ENCODE data around the gene ABCG1. TPM values are rescaled to one million over a fixed set of nuclear protein-coding genes. Genes with fewer than 3 reads are reported as not detected.
A peak's percentile ranks its signal among the peaks of the same experiment; 100 is the strongest.

The ABCG1 gene
- total RNA-seq, 1 donor from 2014 or later: 1.3 TPM

- H3K4me3 Mint-ChIP-seq (ENCODE audit: unreplicated experiment): no peak overlapping the region
- peaks cover 17% of the 10 kb centered on the region for H3K4me1 ChIP-seq (ENCODE audit: insufficient read depth, low read length)
- H4K20me1 ChIP-seq (ENCODE audit: insufficient read depth, low read length): no peaks in the 10 kb centered on the region
- TF ChIP-seq EZH2 (IDR thresholded peaks at IDR 0.05; ENCODE audit: insufficient read depth, low read length): no peak
- no peak overlapping the region for H2AFZ ChIP-seq (ENCODE audit: low read depth, low read length)
- H3K9me3 Mint-ChIP-seq (ENCODE audit: unreplicated experiment): peaks cover 19% of the 10 kb centered on the region
- no peaks in the 10 kb centered on the region for H3K36me3 ChIP-seq (ENCODE audit: insufficient read depth, low read length)
- FAIRE-seq (no peak), DNase-seq (ENCODE audit: low read depth) (no peak)
- H3K4me2 ChIP-seq (ENCODE audit: low read length): no peak overlapping the region
- peaks cover 9% of the 10 kb centered on the region for H3K4me1 Mint-ChIP-seq (ENCODE audit: low read depth, unreplicated experiment)
- H3K27me3 Mint-ChIP-seq (ENCODE audit: low read depth, unreplicated experiment): peaks cover 34% of the 10 kb centered on the region
- no peaks in the 10 kb centered on the region for H3K79me2 ChIP-seq (ENCODE audit: insufficient read depth, low read length)
- H3K9me3 ChIP-seq (ENCODE audit: insufficient read depth, low read depth, low read length): peaks cover 3% of the 10 kb centered on the region
- H3K27me3 ChIP-seq (ENCODE audit: insufficient read depth, low read length): peaks cover 17% of the 10 kb centered on the region
- no peak overlapping the region for H3K4me3 ChIP-seq (ENCODE audit: insufficient read depth, low read depth, low read length)
- H3K36me3 Mint-ChIP-seq (ENCODE audit: low read depth, unreplicated experiment): peaks cover 4% of the 10 kb centered on the region
- no peak overlapping the region for H3K27ac ChIP-seq (ENCODE audit: low read depth, low read length)
- no peak overlapping the region for H3K9ac ChIP-seq (ENCODE audit: low read length)
- no peak overlapping the region for H3K27ac Mint-ChIP-seq (ENCODE audit: unreplicated experiment)
Measured at GRCh38 chr21:42216726-42217572, 2.0 kb upstream of the ABCG1 start.

- H3K4me3 Mint-ChIP-seq (ENCODE audit: unreplicated experiment): peak overlapping the region; percentile 84
- no peak overlapping the region for H3K27ac Mint-ChIP-seq (ENCODE audit: unreplicated experiment)
- H3K27ac ChIP-seq (ENCODE audit: low read depth, low read length): no peak overlapping the region
Measured at GRCh38 chr21:42219606-42220137, 732 bp downstream of the ABCG1 start.

More at GRCh38 chr21:42219606-42220137, 732 bp downstream of the ABCG1 start:
- H3K27me3 Mint-ChIP-seq (ENCODE audit: low read depth, unreplicated experiment): peaks cover 33% of the 10 kb centered on the region
- Histone ChIP-seq H2AFZ (ENCODE audit: low read depth, low read length) (peak overlapping the region; percentile 81), H3K4me2 (ENCODE audit: low read length) (peak overlapping the region; percentile 92), H4K20me1 (ENCODE audit: insufficient read depth, low read length) (no peaks in the 10 kb centered on the region), H3K36me3 (ENCODE audit: insufficient read depth, low read length) (no peaks in the 10 kb centered on the region), H3K4me1 (ENCODE audit: insufficient read depth, low read length) (peaks cover 20% of the 10 kb centered on the region), H3K9ac (ENCODE audit: low read length) (peak overlapping the region; percentile 58), H3K27me3 (ENCODE audit: insufficient read depth, low read length) (peaks cover 22% of the 10 kb centered on the region), H3K9me3 (ENCODE audit: insufficient read depth, low read depth, low read length) (peaks cover 3% of the 10 kb centered on the region), H3K79me2 (ENCODE audit: insufficient read depth, low read length) (no peaks in the 10 kb centered on the region), H3K4me3 (ENCODE audit: insufficient read depth, low read depth, low read length) (peak overlapping the region; percentile 57)
- DNase-seq (ENCODE audit: low read depth) (no peak), FAIRE-seq (no peak)
- peaks cover 10% of the 10 kb centered on the region for H3K9me3 Mint-ChIP-seq (ENCODE audit: unreplicated experiment)
- H3K4me1 Mint-ChIP-seq (ENCODE audit: low read depth, unreplicated experiment): peaks cover 12% of the 10 kb centered on the region
- TF ChIP-seq CTCF (IDR thresholded peaks at IDR 0.05; ENCODE audit: insufficient read depth, low read depth, low read length) (no peak), EZH2 (IDR thresholded peaks at IDR 0.05; ENCODE audit: insufficient read depth, low read length) (peak; percentile 92)
- peaks cover 4% of the 10 kb centered on the region for H3K36me3 Mint-ChIP-seq (ENCODE audit: low read depth, unreplicated experiment)

All from astrocyte (in vitro differentiated cells and primary cell).